ENCODE results near the gene CEP76.
A peak's percentile ranks its signal among the peaks of the same experiment; 100 is the strongest.

CEP76 gene

DNA sequence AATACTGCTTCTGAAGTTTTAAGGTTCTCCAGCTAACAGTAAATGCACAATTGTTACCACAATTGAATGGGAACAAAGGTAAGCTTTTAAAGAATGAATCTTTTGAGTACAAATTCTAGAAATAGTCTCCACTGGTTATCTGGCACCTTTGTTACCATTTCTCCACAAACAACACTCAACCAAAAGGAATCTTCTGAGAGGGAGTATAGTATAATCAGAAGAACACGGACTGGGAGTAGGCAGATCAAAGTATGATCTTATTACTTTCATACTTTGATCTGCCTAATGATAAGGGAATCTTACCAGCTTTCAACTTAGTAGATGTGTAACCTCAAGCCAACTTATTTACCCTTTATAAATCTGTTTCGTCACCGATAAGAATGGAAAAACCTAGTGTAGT, 1.4 kb downstream of the CEP76 start:
- no peak for FAIRE-seq

DNA sequence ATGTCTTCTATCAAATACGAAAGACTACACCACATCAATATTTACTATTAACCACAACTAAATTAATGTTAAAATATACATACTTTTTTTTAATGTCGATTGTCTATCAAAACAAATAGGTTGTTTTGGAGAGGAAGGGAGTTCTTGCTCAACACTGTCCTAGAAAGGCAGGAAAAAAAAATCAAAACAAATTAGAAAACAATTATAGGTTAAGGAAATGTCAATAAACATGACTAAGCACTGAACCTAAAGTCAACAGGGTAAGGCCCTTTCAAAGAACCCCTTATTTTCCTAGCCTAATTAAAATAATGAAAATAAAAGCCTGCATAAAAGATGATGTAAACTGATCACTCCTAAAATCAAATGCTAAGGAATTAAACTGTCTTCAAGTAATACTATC, 2.8 kb downstream of the CEP76 start:
- FAIRE-seq, result no peak

DNA sequence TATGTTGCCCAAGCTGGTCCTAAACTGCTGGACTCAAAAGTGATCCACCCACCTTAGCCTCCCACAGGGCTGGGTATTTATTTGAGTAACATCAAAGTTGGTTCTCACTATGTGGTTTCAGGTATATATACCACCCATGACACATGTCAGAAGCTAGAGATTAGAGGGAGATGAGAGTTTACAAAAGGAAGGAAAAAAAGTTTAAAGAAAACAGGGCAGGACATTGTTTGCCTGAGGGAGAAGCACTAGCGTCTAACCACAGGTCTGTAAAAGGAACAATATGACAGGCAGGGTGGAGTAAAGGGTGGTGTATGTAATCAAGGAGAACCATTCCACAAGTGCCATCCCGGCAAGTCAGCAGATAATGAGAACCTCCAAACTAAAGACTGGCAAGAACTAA, 8.5 kb downstream of the CEP76 start:
- no peak for FAIRE-seq

DNA sequence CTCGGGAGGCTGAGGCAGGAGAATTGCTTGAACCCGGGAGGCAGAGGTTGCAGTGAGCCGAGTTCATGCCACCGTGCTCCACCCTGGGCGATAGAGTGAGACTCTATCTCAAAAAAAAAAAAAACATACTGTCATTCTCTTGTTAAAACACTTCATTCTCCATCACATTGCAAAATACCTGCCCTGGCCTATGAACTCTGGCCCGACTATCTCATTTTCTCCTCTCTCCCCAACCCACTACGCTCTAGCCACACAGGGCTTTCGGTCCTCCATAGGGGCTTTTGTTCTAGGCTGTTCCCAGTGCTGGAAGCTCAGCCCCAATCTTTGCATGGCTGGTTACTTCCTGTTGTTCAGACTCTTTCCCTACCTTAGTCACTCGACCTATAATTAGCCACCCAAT, 10.3 kb downstream of the CEP76 start:
- no peak for FAIRE-seq

DNA sequence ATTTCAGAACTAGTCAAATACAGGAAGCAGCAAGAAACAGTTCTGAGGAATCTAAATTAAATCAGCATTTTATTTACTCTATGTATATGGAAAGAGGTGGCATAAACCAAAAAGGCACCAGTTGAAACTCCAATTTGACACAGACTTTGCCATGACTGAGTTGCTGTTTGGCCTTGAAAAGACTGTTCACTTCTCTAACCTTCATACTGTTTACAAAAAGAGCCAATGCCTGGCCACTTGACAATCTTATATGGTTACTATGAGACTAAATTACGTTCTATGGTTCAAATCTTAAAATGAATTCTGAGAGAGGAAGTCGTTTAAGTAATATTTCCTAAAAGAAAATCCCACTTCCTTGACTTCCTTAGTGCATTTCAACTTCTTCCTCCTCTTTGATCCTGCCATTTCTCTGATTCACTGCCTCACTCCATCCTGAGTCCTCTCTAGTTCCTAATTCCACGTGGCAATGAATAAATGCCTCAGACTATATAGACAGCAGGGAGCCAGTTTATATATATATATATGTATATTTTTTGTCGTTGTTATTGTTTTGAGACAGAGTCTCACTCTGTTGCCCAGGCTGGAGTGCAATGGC, 13.2 kb downstream of the CEP76 start:
- no peak for FAIRE-seq

DNA sequence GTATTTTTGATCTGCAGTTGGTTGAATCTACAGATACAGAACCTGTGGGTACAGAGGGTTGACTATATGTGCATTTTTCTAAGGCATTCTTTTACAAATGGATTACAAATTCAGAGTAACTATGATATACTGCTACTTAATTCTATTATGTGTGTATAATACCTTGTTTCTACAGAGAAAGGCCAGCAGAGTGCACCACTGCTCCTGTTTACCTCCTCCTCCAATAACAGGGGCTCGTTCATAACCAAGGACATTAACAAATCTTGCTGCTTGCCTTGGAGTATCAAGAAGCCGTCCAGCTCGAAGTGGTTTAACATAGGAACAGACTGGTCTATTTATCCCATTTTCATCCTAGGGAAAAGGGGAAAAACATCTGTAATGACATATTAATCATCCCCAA, 16.4 kb downstream of the CEP76 start:
- FAIRE-seq, result no peak

DNA sequence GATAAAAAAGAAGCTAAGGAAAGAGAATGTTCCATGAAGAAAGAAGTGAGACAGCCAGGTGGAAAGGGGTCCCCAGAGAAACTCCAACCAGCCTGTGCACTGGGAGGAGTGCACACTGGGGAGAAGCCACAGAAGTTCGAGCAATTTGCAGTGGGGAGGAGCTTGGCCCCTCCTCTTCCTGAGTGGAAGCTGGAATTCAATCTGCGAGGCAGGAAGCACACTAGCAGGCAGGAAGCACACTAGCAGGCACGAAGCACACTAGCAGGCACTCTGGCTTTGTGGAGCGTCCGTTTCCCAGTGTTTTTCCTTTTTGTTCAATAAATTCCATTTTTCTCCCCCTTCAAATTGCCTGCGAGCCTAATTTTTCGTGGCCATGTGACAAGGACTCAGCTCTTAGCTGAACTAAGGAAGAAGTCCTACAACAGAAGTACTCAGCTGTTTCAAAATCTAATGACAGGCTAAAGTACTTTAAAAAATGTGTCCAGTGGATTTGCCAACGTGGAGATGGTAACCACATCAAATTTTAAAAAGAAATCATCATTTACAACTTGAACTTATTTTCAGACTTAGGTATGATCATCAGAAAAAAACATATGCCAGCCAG, 23.2 kb downstream of the CEP76 start:
- no peak for FAIRE-seq

DNA sequence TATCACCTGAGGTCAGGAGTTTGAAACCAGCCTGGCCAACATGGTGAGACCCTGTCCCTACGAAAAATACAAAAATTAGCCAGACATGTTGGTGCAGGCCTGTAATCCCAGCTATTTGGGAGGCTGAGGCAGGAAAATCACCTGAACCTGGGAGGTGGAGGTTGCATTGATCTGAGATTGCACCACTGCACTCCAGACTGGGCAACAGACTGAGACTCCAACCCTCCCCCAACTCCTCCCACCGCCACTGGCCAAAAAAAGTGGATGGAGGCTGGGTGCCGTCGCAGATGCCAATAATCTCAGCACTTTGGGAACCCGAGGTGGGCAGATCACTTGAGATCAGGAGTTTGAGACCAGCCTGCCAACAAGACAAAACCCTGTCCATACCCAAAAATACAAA, 34.5 kb downstream of the CEP76 start:
- no peak for FAIRE-seq

DNA sequence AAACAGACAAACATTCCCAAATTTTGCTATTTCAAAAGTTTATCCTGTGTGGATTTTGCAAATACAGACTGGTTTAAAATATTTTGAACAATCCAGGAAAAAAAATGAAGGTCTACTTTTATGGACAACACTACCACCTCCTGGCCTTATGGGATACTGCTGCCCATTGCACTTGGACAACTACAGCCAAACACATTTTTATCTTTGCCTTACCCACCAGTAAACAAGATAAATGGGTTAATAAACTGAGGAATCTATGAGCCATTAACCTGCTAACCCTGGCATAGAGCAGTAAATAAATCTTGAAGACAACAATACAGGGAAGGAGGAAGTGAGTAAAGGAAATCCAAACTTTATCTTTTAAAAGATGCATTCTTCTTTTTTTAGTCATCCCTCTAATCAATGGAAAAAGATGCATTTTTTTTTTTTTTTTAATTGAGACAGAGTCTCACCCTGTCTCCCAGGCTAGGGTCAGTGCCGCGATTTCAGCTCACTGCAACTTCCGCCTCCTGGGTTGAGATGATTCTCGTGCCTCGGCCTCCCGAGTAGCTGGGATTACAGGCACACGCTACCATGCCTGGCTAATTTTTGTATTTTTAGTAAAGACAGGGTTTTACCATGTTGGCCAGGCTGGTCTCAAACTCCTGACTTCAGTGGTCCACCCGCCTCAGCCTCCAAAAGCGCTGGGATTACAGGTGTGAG, 42.5 kb downstream of the CEP76 start:
- FAIRE-seq, result peak; percentile 94

DNA sequence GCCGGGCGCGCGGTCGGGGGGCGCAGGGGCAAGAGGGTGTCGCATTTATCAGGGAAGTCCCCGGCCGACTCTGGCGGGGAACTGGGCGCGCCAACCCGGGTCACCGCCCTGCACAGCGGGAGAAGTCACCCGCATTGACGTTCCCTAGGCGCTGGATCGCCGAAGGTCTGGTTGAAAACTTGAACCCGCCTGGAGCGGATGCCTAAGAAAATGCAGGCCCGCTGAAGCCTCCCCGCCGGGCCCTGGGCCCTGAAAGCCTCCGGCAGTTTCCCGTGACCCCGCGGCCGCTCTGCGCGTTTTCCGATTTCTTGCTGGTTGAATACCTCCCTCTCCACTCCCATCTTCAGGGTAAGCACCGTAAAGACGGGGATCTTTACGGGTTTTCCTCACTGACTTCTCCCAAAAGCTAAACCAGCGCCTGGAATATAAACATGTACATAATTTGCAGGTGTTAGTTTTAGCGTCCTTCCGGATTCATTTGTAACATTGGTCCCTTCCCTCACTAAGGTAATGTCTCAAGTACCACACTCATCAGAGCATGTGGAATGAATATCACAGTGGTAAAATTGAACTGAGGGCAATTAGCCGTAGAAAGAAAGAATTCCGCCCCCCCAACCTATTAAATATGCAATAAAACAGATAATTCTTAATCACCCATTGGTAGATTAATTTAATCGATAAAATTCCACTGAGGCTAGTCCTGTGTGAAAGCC, 43.9 kb downstream of the CEP76 start:
- no peak for FAIRE-seq

DNA sequence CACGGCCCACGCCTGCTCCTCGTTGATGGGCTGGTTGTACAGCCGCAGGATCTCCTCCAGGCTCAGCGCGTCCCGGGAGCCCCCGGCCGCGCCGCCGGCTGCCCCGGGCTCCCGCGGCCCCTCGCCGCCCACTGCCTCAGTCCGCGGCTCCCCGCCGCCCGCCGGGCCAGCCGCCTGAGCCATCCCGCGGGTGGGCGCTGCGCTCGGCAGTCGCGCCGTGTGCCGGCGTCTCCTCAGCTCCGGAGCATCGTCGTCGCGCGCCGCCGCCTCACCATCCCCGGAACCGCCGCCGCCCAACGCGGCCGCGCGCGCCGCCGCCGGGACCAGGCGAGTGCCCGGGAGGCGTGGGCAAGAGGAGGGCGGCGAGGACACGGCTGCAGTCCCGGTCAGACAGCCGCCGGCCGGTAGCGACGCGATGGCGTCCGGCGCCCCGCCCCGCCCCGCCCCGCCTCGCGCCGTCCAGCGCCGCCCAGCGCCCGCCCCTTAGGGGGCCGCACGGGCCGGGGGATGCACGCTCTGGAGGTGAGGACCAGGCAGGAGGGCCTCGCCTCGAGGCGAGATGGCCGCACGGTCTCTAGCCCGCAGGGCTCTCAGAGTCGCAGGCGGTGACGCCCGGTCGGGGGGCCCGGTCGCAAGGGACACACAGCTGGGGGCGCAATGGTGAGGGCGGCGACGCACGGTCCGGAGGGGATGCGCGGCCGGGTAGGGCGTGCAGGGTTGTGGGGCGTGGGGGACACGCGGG, 44.7 kb downstream of the CEP76 start, which contains the start of gene SPIRE1:
Gene SPIRE1 (minus strand): TSS at position 424 of the 742 bp plus-strand sequence. CDS start 241 bp downstream, at position 183.
- FAIRE-seq, result no peak

DNA sequence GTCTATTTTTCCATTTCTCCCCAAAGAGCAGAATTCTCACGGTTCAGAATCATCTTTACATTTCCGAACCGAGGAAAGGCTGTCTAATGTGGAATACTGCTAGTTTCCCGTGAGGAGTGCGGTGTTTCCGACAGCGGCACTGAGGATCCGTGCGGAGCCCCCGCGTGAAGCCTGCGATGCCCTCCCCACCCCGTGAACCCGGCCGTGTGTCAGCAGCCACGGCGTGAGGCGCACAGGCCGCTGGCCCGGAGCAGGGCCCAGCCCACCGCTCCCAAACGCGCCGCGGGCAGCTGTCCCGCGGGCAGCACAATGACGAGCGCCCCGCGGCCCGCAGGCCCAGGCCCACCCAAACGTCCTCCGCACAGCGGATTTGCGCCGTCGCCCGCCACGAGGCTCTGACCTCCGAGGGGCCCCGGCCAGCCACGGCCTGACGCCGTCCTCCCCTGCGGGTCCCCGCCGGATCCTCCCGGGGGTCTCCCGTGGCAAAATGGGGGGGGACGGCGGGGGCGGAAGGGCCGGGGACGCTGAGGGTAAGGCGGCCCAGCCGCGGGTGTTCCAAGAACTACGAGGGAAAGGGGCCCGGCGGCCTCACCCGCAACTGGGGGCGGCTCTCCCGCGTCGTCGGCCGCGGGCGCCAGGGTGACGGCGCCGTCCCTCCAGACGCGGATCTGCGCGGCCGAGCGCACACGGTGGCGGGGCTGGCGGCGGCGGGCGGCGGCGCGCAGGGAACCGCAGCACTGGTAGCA, 45.4 kb downstream of the CEP76 start:
- FAIRE-seq, result no peak

DNA sequence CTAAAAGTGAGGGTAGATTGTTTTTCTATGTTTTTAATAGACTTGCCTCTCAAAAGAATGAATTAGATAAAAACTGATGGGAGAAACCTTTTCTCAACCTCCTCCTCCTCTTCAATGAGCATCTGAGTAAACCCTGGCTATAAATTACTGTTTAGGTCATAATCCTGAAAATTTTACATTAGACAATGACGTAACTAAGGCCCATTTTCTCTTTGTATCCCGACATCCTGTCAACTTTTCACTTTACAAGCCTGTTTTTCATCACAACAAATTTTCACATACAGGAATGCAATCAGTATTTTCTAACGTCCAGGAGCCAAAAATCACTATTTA, 46.0 kb downstream of the CEP76 start:
- FAIRE-seq, result no peak

DNA sequence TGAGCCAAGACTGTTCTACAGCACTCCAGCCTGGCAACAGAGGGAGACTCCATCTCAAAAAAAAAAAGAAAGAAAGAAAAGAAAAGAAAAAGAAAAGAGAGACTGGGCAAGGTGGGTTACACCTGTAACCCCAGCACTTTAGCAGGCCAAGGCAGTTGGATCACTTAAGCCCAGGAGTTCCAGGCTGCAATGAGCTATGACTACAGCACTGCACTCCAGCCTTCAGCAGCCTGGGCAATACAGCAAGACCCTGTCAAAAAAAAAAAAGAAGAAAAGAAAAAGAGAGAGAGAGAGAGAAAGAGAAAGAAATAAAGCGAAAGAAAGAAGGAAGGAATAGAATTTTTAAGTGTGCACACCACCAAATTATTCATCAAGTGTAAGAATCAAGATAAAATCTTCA, 47.6 kb downstream of the CEP76 start:
- FAIRE-seq, result no peak

DNA sequence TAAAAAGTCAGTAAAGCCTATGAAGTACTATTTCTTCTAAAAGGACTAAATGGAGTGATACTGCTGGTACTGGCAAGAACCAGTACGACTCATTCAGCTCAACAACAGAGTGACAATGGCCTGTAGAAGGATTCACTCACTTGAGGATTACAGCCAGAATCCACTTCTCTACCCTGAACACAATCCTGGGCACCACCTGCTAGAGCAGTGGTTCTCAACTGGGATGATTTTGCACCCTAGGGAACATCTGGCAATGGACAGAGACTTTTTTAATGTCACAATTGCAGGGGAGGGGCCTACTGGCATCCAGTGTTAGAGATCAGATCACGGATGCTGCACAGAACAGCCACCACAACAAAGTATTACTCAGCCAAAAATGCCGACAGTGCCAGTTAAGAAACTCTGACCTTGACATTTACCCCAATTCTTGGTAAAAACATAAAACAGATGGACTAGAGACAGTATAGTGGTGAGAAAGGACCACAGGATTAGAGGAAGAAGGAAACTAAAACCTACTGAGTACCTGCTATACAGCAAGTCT, 49.6 kb downstream of the CEP76 start:
- FAIRE-seq, result no peak

DNA sequence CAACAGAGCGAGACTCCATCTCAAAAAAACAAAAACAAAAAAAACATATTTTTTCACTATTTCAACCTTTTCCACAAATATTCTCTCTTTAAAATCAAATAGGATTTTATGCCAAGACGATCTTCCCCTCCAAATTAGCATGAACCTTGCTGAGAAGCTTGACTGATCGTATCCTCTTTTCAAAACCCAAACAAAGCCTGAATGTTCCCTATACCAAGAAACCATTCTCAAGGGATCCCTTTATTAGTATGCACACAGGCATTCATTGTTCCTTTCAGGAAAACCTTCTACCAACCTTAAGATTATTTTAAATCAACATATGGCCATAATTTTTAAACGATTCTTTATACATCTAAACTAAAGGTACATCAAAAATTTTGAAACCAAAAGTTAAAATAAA, 50.9 kb downstream of the CEP76 start:
- no peak for FAIRE-seq

DNA sequence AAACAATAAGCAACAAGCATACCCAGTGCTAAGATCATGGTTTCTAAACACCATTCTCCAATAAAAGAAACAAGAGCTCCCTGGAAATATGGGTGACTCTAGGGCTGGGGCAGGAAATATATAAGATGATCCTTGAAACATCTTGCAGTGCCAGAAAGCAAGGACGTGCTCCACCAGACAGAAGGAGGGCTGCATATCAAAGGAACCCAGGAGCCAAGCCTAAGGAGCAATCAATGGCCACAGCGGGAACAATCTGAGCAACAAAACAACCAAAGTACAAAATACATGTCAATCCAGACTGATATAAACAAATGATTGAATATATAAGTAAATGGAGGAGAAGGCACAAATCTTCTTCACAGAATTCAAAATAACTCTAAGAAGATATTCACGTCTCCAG, 54.8 kb downstream of the CEP76 start:
- no peak for FAIRE-seq

DNA sequence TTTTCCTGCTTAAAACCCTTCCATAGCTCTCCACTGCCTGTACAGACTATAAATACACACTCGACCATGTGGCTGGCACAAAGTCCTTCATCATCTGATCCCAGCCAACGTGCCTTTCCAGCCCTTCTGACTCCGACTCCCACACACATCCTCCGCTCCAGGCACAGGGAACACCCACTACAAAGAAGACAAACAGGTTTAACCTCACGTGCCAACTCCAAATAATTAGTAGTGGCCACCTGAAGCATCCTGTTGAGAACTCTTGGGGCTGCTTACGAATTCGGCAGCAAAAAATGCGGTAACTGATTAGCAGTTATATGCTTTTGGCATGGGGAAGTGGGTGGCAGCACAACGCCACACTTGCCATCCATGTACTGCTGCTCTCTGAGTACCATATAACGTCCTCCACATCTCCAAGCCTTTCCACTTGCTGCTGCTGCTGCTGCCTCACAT, 56.7 kb downstream of the CEP76 start:
- FAIRE-seq, result no peak

DNA sequence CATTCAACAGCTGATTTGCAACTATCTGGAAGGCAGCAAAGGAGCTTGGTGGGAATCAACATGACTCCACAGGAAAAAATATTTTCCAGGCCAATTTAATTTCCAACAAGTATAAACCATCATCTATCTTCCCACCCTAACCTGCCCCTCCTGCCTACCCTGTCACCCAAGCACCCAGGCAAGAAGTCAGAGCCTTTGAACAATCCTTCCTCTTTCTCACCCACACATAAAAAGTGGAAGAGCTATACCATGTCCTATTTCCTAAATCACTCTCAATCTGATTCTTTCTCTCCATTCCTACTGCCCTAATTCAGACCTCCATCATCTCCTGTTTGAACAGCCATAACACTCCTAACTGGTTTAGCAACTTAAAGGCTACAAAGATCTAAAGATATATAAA, 57.3 kb downstream of the CEP76 start:
- FAIRE-seq, result no peak

DNA sequence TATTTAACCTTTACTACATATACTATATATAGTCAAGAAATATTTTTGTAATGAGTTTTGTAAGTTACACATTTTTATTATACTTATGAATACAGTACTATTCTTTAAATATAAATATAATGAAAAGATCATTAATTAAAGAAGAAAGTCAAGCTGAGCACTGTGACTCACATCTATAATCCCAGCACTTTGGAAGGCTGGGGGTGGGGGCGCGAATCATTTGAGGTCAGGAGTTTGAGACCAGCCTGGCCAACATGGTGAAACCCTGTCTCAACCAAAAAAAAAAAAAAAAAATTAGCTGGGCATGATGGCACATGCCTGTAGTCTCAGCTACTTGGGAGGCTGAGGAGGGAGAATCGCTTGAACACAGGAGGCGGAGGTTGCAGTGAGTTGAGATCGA, 58.8 kb downstream of the CEP76 start:
- FAIRE-seq, result peak; percentile 48

DNA sequence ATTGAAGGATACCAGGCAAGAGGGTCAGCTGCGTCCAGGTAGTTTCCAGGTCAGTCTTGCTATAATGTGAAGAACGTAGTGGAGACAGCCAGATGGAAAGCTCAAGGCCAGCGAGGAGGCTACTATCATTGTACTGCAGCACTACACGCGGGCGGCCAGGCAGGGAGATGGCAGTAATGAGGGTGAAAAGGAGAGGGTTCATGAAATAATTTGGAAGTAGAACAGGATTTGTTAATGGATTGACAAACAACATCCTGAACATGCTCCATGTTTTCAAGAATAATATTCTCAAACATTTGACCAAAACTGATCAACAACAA, 61.7 kb downstream of the CEP76 start:
- FAIRE-seq, result no peak

Data from TTC549 (cell line).